ENCODE results near the gene SLCO6A1.
"Not testable (repeated sequence)": the region's sequence is repeated elsewhere in the genome, so short reads cannot be mapped to it uniquely, and the experiment has no call there.

The SLCO6A1 gene

GRCh38 chr5:102498271-102499034 is at the start of gene SLCO6A1:
Gene SLCO6A1, minus strand, starts transcription at chr5:102499001. Its CDS starts 157 bp downstream, at chr5:102498844.
- no peak for DNase-seq

GRCh38 chr5:102547141-102548035 is 48.6 kb upstream of the SLCO6A1 start:
- DNase-seq = no peak

GRCh38 chr5:102545175-102545574 is 46.4 kb upstream of the SLCO6A1 start:
- no peak for DNase-seq

- no peak for DNase-seq
Observed at GRCh38 chr5:102542057-102542456, 43.3 kb upstream of the SLCO6A1 start.

- no peak for DNase-seq
Observed at GRCh38 chr5:102539996-102540728, 41.4 kb upstream of the SLCO6A1 start.

- peak; percentile 37 for DNase-seq
Observed at GRCh38 chr5:102539562-102539961, 40.8 kb upstream of the SLCO6A1 start.

GRCh38 chr5:102537011-102537410 is 38.2 kb upstream of the SLCO6A1 start:
- DNase-seq = no peak

GRCh38 chr5:102536323-102536928 is 37.6 kb upstream of the SLCO6A1 start:
- peak; percentile 9 for DNase-seq

GRCh38 chr5:102532123-102532522 is 33.3 kb upstream of the SLCO6A1 start:
- no peak for DNase-seq

- no peak for DNase-seq
Observed at GRCh38 chr5:102531506-102531905, 32.7 kb upstream of the SLCO6A1 start.

GRCh38 chr5:102529447-102529846 is 30.6 kb upstream of the SLCO6A1 start:
- no peak for DNase-seq

- no peak for DNase-seq
Observed at GRCh38 chr5:102529031-102529430, 30.2 kb upstream of the SLCO6A1 start.

GRCh38 chr5:102528600-102528999 is 29.8 kb upstream of the SLCO6A1 start:
- DNase-seq = no peak

GRCh38 chr5:102527547-102527946 is 28.7 kb upstream of the SLCO6A1 start:
- DNase-seq = no peak

- DNase-seq = no peak
Observed at GRCh38 chr5:102523541-102524175, 24.9 kb upstream of the SLCO6A1 start.

GRCh38 chr5:102511666-102512065 is 12.9 kb upstream of the SLCO6A1 start:
- DNase-seq = no peak

GRCh38 chr5:102491261-102491914 is 7.4 kb downstream of the SLCO6A1 start:
- not testable (repeated sequence) for DNase-seq

GRCh38 chr5:102483736-102484135 is 15.1 kb downstream of the SLCO6A1 start:
- DNase-seq = no peak

- DNase-seq = peak; percentile 2
Observed at GRCh38 chr5:102481054-102481715, 17.6 kb downstream of the SLCO6A1 start.

GRCh38 chr5:102453716-102454115 is 45.1 kb downstream of the SLCO6A1 start:
- DNase-seq = peak; percentile 17

- DNase-seq = no peak
Observed at GRCh38 chr5:102451082-102451481, 47.7 kb downstream of the SLCO6A1 start.
